Measurements from ENCODE around the gene ZRANB3. TPM values are rescaled to one million over a fixed set of nuclear protein-coding genes. Genes with fewer than 3 reads are reported as not detected.

The ZRANB3 gene
- total and polyA plus RNA-seq, 2 experiments from 2014 or later, result 5.7 to 6.4 TPM

DNA sequence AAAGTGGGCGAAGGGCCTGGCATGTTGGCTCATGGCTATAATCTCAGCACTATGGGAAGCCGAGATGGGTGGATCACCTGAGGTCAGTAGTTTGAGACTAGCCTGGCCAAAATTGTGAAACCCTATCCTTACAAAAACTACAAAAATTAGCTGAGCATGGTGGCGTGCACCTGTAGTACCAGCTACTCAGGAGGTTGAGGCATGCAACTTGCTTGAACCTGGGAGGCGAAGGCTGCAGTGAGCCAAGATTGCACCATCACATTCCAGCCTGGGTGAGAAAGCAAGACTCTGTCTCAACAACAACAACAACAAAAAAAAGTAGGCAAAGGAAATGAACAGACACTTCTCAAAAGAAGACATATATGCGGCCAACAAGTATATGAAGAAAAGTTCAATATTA, 282.4 kb downstream of the ZRANB3 start:
- TF ChIP-seq EZH2 (IDR thresholded peaks at IDR 0.05; ENCODE audit: insufficient read depth, poor library complexity, severe bottlenecking) (no peak), EZH2phosphoT487 (IDR thresholded peaks at IDR 0.05; ENCODE audit: insufficient read depth, low read depth) (no peak)

DNA sequence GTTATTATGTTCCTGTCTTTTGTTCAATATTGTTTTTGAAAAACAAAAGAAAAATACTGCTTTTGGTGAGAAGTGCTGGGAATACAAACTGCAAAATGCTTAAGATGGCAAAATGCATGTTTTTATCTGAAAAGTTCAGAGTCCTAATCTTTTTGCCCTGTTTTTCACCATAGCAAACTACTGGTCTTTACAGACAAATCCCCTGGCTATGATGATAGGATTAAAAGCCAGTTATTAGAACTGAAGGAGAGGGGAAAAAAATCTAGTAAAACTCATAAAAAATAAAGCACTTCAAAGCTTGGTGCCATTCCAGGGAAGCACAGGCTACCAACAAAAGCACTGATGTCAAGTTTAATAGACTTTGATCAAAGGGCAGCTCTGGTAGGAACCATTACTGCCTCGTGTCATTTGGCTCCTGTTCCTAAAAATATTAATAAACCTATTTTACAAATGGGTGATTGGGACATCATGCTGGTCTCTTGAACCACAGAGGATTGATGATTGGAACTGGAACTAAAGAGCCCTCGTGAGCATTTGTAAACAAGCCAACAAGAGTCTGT, 284.2 kb downstream of the ZRANB3 start:
- no peak for DNase-seq
- Histone ChIP-seq H3K9me3 (ENCODE audit: low read depth) (no peaks in the 10 kb centered on the region), H3K4me1 (ENCODE audit: insufficient read depth) (peaks cover 4% of the 10 kb centered on the region; the same call in 1 of the 2 replicates), H3K4me3 (no peak overlapping the region), H3F3A (ENCODE audit: insufficient read depth) (no peaks in the 10 kb centered on the region), H3K36me3 (ENCODE audit: low read depth) (no peaks in the 10 kb centered on the region), H3K27me3 (replicated peaks; ENCODE audit: insufficient read depth) (no peaks in the 10 kb centered on the region), H4K20me1 (ENCODE audit: insufficient read depth) (no peaks in the 10 kb centered on the region), H3K9ac (no peak overlapping the region), H3K4me2 (ENCODE audit: unreplicated experiment) (no peak overlapping the region), H3K27ac (no peak overlapping the region), H2AFZ (no peak overlapping the region), H3K79me2 (ENCODE audit: insufficient read depth) (no peaks in the 10 kb centered on the region), H3K9me2 (ENCODE audit: insufficient read depth) (no peaks in the 10 kb centered on the region)
- in situ Hi-C loops (cut with MboI), result no loop called here
- TF ChIP-seq EZH2phosphoT487 (IDR thresholded peaks at IDR 0.05; ENCODE audit: insufficient read depth, low read depth), result no peak
- TF ChIP-seq EZH2 (IDR thresholded peaks at IDR 0.05; ENCODE audit: insufficient read depth, poor library complexity, severe bottlenecking), result no peak
- WGBS, 2 experiments (ENCODE audit: low coverage in 1 of 2, low lambda C conversion rate in 2 of 2, missing lambda C conversion rate in 2 of 2), result 21 to 26% methylated on average over 2 of the region's 2 CpGs

More for the DNA sequence above, 282.4 kb downstream of the ZRANB3 start:
- no peaks in the 10 kb centered on the region for H3F3A ChIP-seq (ENCODE audit: insufficient read depth)
- H3K9me3 ChIP-seq (ENCODE audit: low read depth), result no peaks in the 10 kb centered on the region
- no peaks in the 10 kb centered on the region for H4K20me1 ChIP-seq (ENCODE audit: insufficient read depth)
- H3K4me2 ChIP-seq (ENCODE audit: unreplicated experiment), result no peak overlapping the region
- peaks cover 4% of the 10 kb centered on the region; the same call in 1 of the 2 replicates for H3K4me1 ChIP-seq (ENCODE audit: insufficient read depth)
- H3K27ac ChIP-seq, result no peak overlapping the region
- H3K36me3 ChIP-seq (ENCODE audit: low read depth), result no peaks in the 10 kb centered on the region
- H3K9ac ChIP-seq, result no peak overlapping the region
- 90 to 95% methylated on average over 5 of the region's 5 CpGs for WGBS, 2 experiments (ENCODE audit: low coverage in 1 of 2, low lambda C conversion rate in 2 of 2, missing lambda C conversion rate in 2 of 2)
- H2AFZ ChIP-seq, result no peak overlapping the region
- H3K4me3 ChIP-seq, result no peak overlapping the region
- H3K9me2 ChIP-seq (ENCODE audit: insufficient read depth), result no peaks in the 10 kb centered on the region
- no peaks in the 10 kb centered on the region for H3K79me2 ChIP-seq (ENCODE audit: insufficient read depth)
- no peak for DNase-seq
- H3K27me3 ChIP-seq (replicated peaks; ENCODE audit: insufficient read depth), result no peaks in the 10 kb centered on the region
- in situ Hi-C loops (cut with MboI), result no loop called here

DNA sequence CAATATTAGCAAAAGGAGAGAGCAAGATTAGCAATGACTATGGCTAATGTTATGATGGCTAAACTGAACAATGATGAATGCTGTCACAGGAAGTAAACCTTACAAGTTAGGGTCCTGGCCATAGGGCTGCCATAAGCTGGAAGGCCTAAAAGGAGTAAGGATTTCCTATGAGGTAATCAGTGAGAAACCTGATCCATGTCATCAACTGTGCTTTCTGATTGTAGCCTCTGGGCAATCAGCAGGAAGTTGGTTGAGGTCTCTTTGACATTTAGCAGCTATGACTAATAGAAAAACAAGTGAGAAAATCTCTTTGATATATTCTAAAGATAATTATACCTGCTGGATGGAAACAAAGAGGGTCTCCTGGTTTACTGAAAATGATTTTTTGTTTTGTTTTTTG, 285.9 kb downstream of the ZRANB3 start:
- Histone ChIP-seq H3K27me3 (replicated peaks; ENCODE audit: insufficient read depth) (no peaks in the 10 kb centered on the region), H3K9me2 (ENCODE audit: insufficient read depth) (no peaks in the 10 kb centered on the region), H3K36me3 (ENCODE audit: low read depth) (no peaks in the 10 kb centered on the region), H3K4me3 (no peak overlapping the region), H3K9ac (no peak overlapping the region), H3K27ac (no peak overlapping the region), H3K9me3 (ENCODE audit: low read depth) (no peaks in the 10 kb centered on the region), H2AFZ (no peak overlapping the region; the same call in 1 of the 2 replicates), H3K4me1 (ENCODE audit: insufficient read depth) (peaks cover 4% of the 10 kb centered on the region; the same call in 1 of the 2 replicates), H3K4me2 (ENCODE audit: unreplicated experiment) (no peak overlapping the region), H4K20me1 (ENCODE audit: insufficient read depth) (no peaks in the 10 kb centered on the region), H3F3A (ENCODE audit: insufficient read depth) (no peaks in the 10 kb centered on the region), H3K79me2 (ENCODE audit: insufficient read depth) (no peaks in the 10 kb centered on the region)
- no peak for DNase-seq
- TF ChIP-seq EZH2 (IDR thresholded peaks at IDR 0.05; ENCODE audit: insufficient read depth, poor library complexity, severe bottlenecking), result no peak
- TF ChIP-seq EZH2phosphoT487 (IDR thresholded peaks at IDR 0.05; ENCODE audit: insufficient read depth, low read depth), result no peak
- in situ Hi-C loops (cut with MboI), result no loop called here

DNA sequence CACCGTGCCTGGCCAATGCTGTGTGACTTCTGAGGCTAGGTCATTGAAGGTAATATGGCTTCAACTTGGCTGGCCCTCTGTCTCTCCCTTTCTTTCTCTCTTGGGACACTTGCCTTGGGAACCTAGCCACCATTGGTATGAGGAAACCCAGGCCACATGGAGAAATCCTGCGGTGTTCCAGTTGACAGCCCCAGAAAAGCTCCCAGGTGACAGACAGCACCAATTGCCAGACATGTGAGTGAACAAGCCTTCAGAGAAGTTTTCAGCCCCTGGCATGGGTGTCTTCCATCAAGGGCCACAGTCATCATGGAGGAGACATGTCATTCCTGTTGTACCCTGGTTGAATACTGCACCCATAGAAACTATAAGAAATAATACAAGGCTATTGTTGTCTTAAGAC, 292.4 kb downstream of the ZRANB3 start:
- TF ChIP-seq EZH2 (IDR thresholded peaks at IDR 0.05; ENCODE audit: insufficient read depth, poor library complexity, severe bottlenecking), result no peak
- no peak for TF ChIP-seq EZH2phosphoT487 (IDR thresholded peaks at IDR 0.05; ENCODE audit: insufficient read depth, low read depth)
- H3K27me3 ChIP-seq (replicated peaks; ENCODE audit: insufficient read depth), result no peaks in the 10 kb centered on the region
- no peak overlapping the region for H3K4me3 ChIP-seq
- no peak overlapping the region for H3K4me2 ChIP-seq (ENCODE audit: unreplicated experiment)
- H3F3A ChIP-seq (ENCODE audit: insufficient read depth), result no peaks in the 10 kb centered on the region
- DNase-seq, result no peak
- H3K36me3 ChIP-seq (ENCODE audit: low read depth), result no peaks in the 10 kb centered on the region
- H3K27ac ChIP-seq, result no peak overlapping the region
- H3K4me1 ChIP-seq (ENCODE audit: insufficient read depth), result no peaks in the 10 kb centered on the region
- H2AFZ ChIP-seq, result no peak overlapping the region
- no peaks in the 10 kb centered on the region for H3K79me2 ChIP-seq (ENCODE audit: insufficient read depth)
- H3K9ac ChIP-seq, result no peak overlapping the region
- in situ Hi-C loops (cut with MboI), result no loop called here
- WGBS, 2 experiments (ENCODE audit: low coverage in 1 of 2, low lambda C conversion rate in 2 of 2, missing lambda C conversion rate in 2 of 2), result 86 to 90% methylated on average over 2 of the region's 2 CpGs
- no peaks in the 10 kb centered on the region for H4K20me1 ChIP-seq (ENCODE audit: insufficient read depth)
- H3K9me3 ChIP-seq (ENCODE audit: low read depth), result no peaks in the 10 kb centered on the region
- no peaks in the 10 kb centered on the region for H3K9me2 ChIP-seq (ENCODE audit: insufficient read depth)

DNA sequence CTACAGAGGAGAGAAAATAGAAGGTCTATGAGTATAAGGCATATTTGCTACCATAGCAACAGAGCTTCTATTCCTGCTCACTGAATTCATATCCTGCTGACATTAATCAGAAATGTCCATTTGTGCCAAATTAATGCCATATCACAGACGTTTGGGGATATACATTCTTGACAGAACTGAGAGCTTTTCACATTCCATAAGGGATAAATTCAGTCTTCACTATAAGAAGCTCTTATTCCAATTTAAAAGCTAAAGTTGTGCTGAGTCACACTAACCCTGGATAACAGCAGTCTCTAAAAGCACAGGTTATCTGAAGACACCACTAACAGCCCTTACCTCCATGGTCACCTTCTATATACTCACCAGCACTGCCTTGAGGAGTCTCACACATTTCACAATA, 300.9 kb downstream of the ZRANB3 start:
- no peaks in the 10 kb centered on the region for H3K36me3 ChIP-seq (ENCODE audit: low read depth)
- no peak overlapping the region for H3K27ac ChIP-seq
- peaks cover 23% of the 10 kb centered on the region; the same call in 1 of the 2 replicates for H3F3A ChIP-seq (ENCODE audit: insufficient read depth)
- no peak for DNase-seq
- no peaks in the 10 kb centered on the region for H3K9me3 ChIP-seq (ENCODE audit: low read depth)
- H2AFZ ChIP-seq, result no peak overlapping the region
- H3K4me2 ChIP-seq (ENCODE audit: unreplicated experiment), result no peak overlapping the region
- WGBS, 2 experiments (ENCODE audit: low coverage in 1 of 2, low lambda C conversion rate in 2 of 2, missing lambda C conversion rate in 2 of 2), result 20 to 23% methylated on average over 1 of the region's 1 CpG
- peaks cover 25% of the 10 kb centered on the region for H3K4me1 ChIP-seq (ENCODE audit: insufficient read depth)
- no peaks in the 10 kb centered on the region for H3K27me3 ChIP-seq (replicated peaks; ENCODE audit: insufficient read depth)
- TF ChIP-seq EZH2 (IDR thresholded peaks at IDR 0.05; ENCODE audit: insufficient read depth, poor library complexity, severe bottlenecking), result no peak
- no peak for TF ChIP-seq EZH2phosphoT487 (IDR thresholded peaks at IDR 0.05; ENCODE audit: insufficient read depth, low read depth)
- no peaks in the 10 kb centered on the region for H3K79me2 ChIP-seq (ENCODE audit: insufficient read depth)
- in situ Hi-C loops (cut with MboI), result no loop called here
- no peak overlapping the region for H3K4me3 ChIP-seq
- no peaks in the 10 kb centered on the region for H4K20me1 ChIP-seq (ENCODE audit: insufficient read depth)
- H3K9me2 ChIP-seq (ENCODE audit: insufficient read depth), result 0 out of 2 replicates have a peak, but pooled peaks cover 5% of the 10 kb centered on the region
- no peak overlapping the region for H3K9ac ChIP-seq

Measured in GM23248 (cell line).